K562 (cell line): ENCODE measurements around the gene CDR2L.

Source experiments
- ATF1 ChIP-seq, 2 experiments: fragments of 450-650 bp in 1 of 2; IDR thresholded peaks; 2 replicates each; pipeline ENCODE4 v1.6.1; 2016; ENCODE audit warnings: missing compliant biosample characterization in 1 of 2, missing genetic modification characterization in 1 of 2
- EHMT2 ChIP-seq: fragments of 450-650 bp; IDR thresholded peaks from 2 replicates; pipeline ENCODE4 v1.6.1; 2018; ENCODE audit warnings: antibody characterized with exemption
- ESRRA ChIP-seq: fragments of 450-650 bp; IDR thresholded peaks from 2 replicates; pipeline ENCODE4 v1.6.1; 2014; ENCODE audit warnings: low read depth, mild to moderate bottlenecking, moderate library complexity, borderline replicate concordance
- FOXM1 ChIP-seq, 2 experiments: fragments of 450-650 bp in 1 of 2; sonication (generic) in 1 of 2; formaldehyde crosslinking in 1 of 2; IDR thresholded peaks; 2 replicates each; pipeline versions ENCODE4 v1.6.1 to v1.9.0; 2017 to 2022; ENCODE audit warnings: low read depth in 2 of 2, mild to moderate bottlenecking in 2 of 2, missing genetic modification reagents in 1 of 2, moderate library complexity in 1 of 2
- FUS ChIP-seq: fragments of 200-400 bp; formaldehyde crosslinking; optimal IDR thresholded peaks from 2 replicates; pipeline ENCODE3; 2017; ENCODE audit warnings: low read depth, low read length
- MTA3 ChIP-seq: fragments of 450-650 bp; formaldehyde crosslinking; IDR thresholded peaks from 2 replicates; pipeline ENCODE4 v1.6.1; 2017; ENCODE audit warnings: mild to moderate bottlenecking, borderline replicate concordance
- ZBTB1 ChIP-seq: sonication (generic); formaldehyde crosslinking; IDR thresholded peaks from 2 replicates; pipeline ENCODE4 v1.8.1; 2023; ENCODE audit warnings: missing genetic modification reagents, low read depth, mild to moderate bottlenecking, borderline replicate concordance
- ZC3H4 ChIP-seq: sonication (generic); formaldehyde crosslinking; IDR thresholded peaks from 2 replicates; pipeline ENCODE4 v1.9.0; 2021; ENCODE audit warnings: missing genetic modification reagents, borderline replicate concordance
- ZNF212 ChIP-seq: fragments of 450-650 bp; formaldehyde crosslinking; IDR thresholded peaks from 2 replicates; pipeline ENCODE4 v1.4.0; 2020; ENCODE audit warnings: mild to moderate bottlenecking
- ZNF217 ChIP-seq: sonication (generic); formaldehyde crosslinking; IDR thresholded peaks from 2 replicates; pipeline ENCODE4 v1.8.0; 2022; ENCODE audit warnings: mild to moderate bottlenecking, missing genetic modification reagents
- ZNF253 ChIP-seq: fragments of 250-450 bp; sonication (Bioruptor Pico); conservative IDR thresholded peaks from 2 replicates; pipeline ENCODE4 v1.6.1; 2021; ENCODE audit warnings: mild to moderate bottlenecking
- ZNF354B ChIP-seq: fragments of 250-450 bp; sonication (Bioruptor Pico); IDR thresholded peaks from 2 replicates; pipeline ENCODE4 v1.4.0; 2020
- TF ChIP-seq, protein P1 (sequence below): sonication (generic); formaldehyde crosslinking; IDR thresholded peaks from 2 replicates; pipeline ENCODE4 v1.8.0; 2022; ENCODE audit warnings: missing genetic modification reagents, mild to moderate bottlenecking, borderline replicate concordance
- TF ChIP-seq, protein P2 (sequence below): IDR thresholded peaks from 2 replicates; pipeline ENCODE4 v1.6.1; 2014; ENCODE audit warnings: antibody characterized with exemption

GRCh38 chr17:74949455-74950115, 37.8 kb upstream of the CDR2L start:
- TF ChIP-seq FOXM1 (IDR thresholded peaks at IDR 0.05; ENCODE audit: low read depth) (no peak), FOXM1 (CRISPR knock-in tag; IDR thresholded peaks at IDR 0.05; ENCODE audit: low read depth) (no peak), ESRRA (no peak), ZNF212 (CRISPR knock-in tag) (no peak), ZC3H4 (no peak), ZNF217 (CRISPR knock-in tag) (no peak), MTA3 (no peak), ATF1 (CRISPR knock-in tag; IDR thresholded peaks at IDR 0.05) (no peak), ATF1 (tag; IDR thresholded peaks at IDR 0.05) (no peak), EHMT2 (no peak), ZNF253 (CRISPR knock-in tag) (no peak), FUS (no peak), ZNF354B (no peak), ZBTB1 (CRISPR knock-in tag) (no peak)
- TF ChIP-seq, protein P1, sequence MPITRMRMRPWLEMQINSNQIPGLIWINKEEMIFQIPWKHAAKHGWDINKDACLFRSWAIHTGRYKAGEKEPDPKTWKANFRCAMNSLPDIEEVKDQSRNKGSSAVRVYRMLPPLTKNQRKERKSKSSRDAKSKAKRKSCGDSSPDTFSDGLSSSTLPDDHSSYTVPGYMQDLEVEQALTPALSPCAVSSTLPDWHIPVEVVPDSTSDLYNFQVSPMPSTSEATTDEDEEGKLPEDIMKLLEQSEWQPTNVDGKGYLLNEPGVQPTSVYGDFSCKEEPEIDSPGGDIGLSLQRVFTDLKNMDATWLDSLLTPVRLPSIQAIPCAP (CRISPR knock-in tag) = no peak
- TF ChIP-seq, protein P2, sequence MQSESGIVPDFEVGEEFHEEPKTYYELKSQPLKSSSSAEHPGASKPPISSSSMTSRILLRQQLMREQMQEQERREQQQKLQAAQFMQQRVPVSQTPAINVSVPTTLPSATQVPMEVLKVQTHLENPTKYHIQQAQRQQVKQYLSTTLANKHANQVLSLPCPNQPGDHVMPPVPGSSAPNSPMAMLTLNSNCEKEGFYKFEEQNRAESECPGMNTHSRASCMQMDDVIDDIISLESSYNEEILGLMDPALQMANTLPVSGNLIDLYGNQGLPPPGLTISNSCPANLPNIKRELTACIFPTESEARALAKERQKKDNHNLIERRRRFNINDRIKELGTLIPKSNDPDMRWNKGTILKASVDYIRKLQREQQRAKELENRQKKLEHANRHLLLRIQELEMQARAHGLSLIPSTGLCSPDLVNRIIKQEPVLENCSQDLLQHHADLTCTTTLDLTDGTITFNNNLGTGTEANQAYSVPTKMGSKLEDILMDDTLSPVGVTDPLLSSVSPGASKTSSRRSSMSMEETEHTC = no peak
